OCI-LY7 (cell line): ENCODE measurements around the gene MYO1C. TPM values are rescaled to one million over a fixed set of nuclear protein-coding genes. Genes with fewer than 3 reads are reported as not detected.

Experiments used
- BruUV-seq: library from RNA; stranded (reverse); fragments of 400-500 nt; replicated peaks from 2 replicates; lab custom pipeline; 2021; lab: Mats Ljungman, UMichigan
- CTCF ChIA-PET: fragments of 300-600 bp; sonication (Branson Sonifier 250); formaldehyde crosslinking; loops from one replicate; lab custom pipeline; 2022; ENCODE audit warnings: antibody characterized with exemption; ENCODE audit not compliant: unreplicated experiment; lab: Charles Lee
- POLR2A ChIA-PET: fragments of 300-600 bp; sonication (Branson Sonifier 250); formaldehyde crosslinking; loops from one replicate; lab custom pipeline; 2022; ENCODE audit warnings: antibody characterized with exemption; lab: Charles Lee
- DNase-seq: peaks from one replicate; pipeline ENCODE4 v3.0.0-alpha.2; 2015; ENCODE audit warnings: low spot score
- H2AFZ ChIP-seq: fragments of 200-600 bp; sonication (generic), shearing (Covaris generic); 2 replicates; pipeline ENCODE4 v1.6.1; 2014; ENCODE audit warnings: mild to moderate bottlenecking, antibody characterized with exemption, low read length, moderate library complexity
- H3K27ac ChIP-seq: fragments of 200-600 bp; sonication (generic); 2 replicates; pipeline ENCODE4 v1.5.1; 2014; ENCODE audit warnings: mixed run types, low read depth, mild to moderate bottlenecking, moderate library complexity, low read length, inconsistent platforms; ENCODE audit not compliant: poor library complexity, severe bottlenecking
- H3K36me3 ChIP-seq: fragments of 200-600 bp; sonication (generic); 2 replicates; pipeline ENCODE4 v1.6.1; 2014; ENCODE audit warnings: mild to moderate bottlenecking, antibody characterized with exemption, low read length, moderate library complexity, mixed read lengths; ENCODE audit not compliant: insufficient read depth
- H3K4me1 ChIP-seq: fragments of 200-600 bp; sonication (generic); 2 replicates; pipeline ENCODE4 v1.5.1; 2014; ENCODE audit warnings: mild to moderate bottlenecking, low read length; ENCODE audit not compliant: insufficient read depth, poor library complexity, severe bottlenecking
- H3K4me2 ChIP-seq: fragments of 200-600 bp; sonication (generic); 2 replicates; pipeline ENCODE4 v1.6.1; 2014; ENCODE audit warnings: mild to moderate bottlenecking, low read length
- H3K4me3 ChIP-seq: fragments of 200-600 bp; sonication (generic); 2 replicates; pipeline ENCODE4 v1.5.1; 2014; ENCODE audit warnings: mild to moderate bottlenecking, low read depth, low read length; ENCODE audit not compliant: poor library complexity, severe bottlenecking
- H3K79me2 ChIP-seq: fragments of 200-600 bp; sonication (generic); 2 replicates; pipeline ENCODE4 v1.6.1; 2016; ENCODE audit warnings: low read depth, mild to moderate bottlenecking, low read length, moderate library complexity, mixed read lengths; ENCODE audit not compliant: insufficient read depth
- H3K9me2 ChIP-seq: fragments of 200-600 bp; sonication (generic); 2 replicates; pipeline ENCODE4 v1.6.1; 2016; ENCODE audit warnings: mild to moderate bottlenecking, low read length, mixed read lengths; ENCODE audit not compliant: insufficient read depth
- H3K9me3 ChIP-seq: fragments of 200-600 bp; sonication (generic); 2 replicates; pipeline ENCODE4 v1.6.1; 2014; ENCODE audit warnings: mild to moderate bottlenecking, mixed run types, low read length, mixed read lengths
- H4K20me1 ChIP-seq: fragments of 200-600 bp; sonication (generic); 2 replicates; pipeline ENCODE4 v1.6.1; 2014; ENCODE audit warnings: mild to moderate bottlenecking, antibody characterized with exemption, low read length, moderate library complexity, mixed read lengths; ENCODE audit not compliant: insufficient read depth
- CTCF ChIP-seq: fragments of 200-600 bp; sonication (generic); conservative IDR thresholded peaks from 2 replicates; pipeline ENCODE4 v1.5.1; 2014; ENCODE audit warnings: mild to moderate bottlenecking, antibody characterized with exemption, low read length, moderate library complexity, mixed read lengths
- EZH2phosphoT487 ChIP-seq: fragments of 200-600 bp; sonication (generic); IDR thresholded peaks from 2 replicates; pipeline ENCODE4 v1.6.1; 2018; ENCODE audit warnings: low read depth, borderline replicate concordance, mild to moderate bottlenecking, mixed run types, antibody characterized with exemption, low read length, moderate library complexity, mixed read lengths
- intact Hi-C: fragments of 100-400 bp; cut with micrococcal nuclease; formaldehyde crosslinking; loops from one replicate; pipeline ENCODE4 v1.10.0; 2022; ENCODE audit not compliant: unreplicated experiment
- total RNA-seq, 2 experiments: library from RNA; depleted of rRNA in 1 of 2; stranded (reverse); fragments of >200 nt in 1 of 2; shearing (Covaris generic) in 1 of 2; gene quantifications; 2 replicates each; pipeline ENCODE4 v1.2.3, GENCODE V29; 2014 to 2022

The MYO1C gene
- total RNA-seq, 2 experiments from 2014 or later = 17.2 to 74.4 TPM

- no TSS peak for BruUV-seq
- ChIA-PET CTCF (no interaction called here), POLR2A (no interaction called here)
- H3K9me2 ChIP-seq = no peaks in the 10 kb centered on the region
- no peak overlapping the region for H2AFZ ChIP-seq
- intact Hi-C loops = loop anchor here (1.0 to 2.0 kb wide), 3 partner anchors 21 to 119 kb away; no protein-coding TSS in a partner anchor
- H3K4me2 ChIP-seq = peak overlapping the region; percentile 85; the same call in 1 of the 2 replicates
- TF ChIP-seq EZH2phosphoT487 (no peak), CTCF (no peak)
- no peaks in the 10 kb centered on the region for H3K9me3 ChIP-seq
- no peak overlapping the region for H3K27ac ChIP-seq
- DNase-seq = no peak
- peaks cover 39% of the 10 kb centered on the region for H3K4me1 ChIP-seq
- peaks cover 20% of the 10 kb centered on the region for H3K36me3 ChIP-seq
- no peak overlapping the region for H3K4me3 ChIP-seq
- no peaks in the 10 kb centered on the region for H4K20me1 ChIP-seq
- no peaks in the 10 kb centered on the region for H3K79me2 ChIP-seq
These were observed 8.4 kb downstream of the MYO1C start for GRCh38 chr17:1484060-1484535.

- CTCF ChIA-PET = no interaction called here
These were observed 9.8 kb downstream of the MYO1C start for GRCh38 chr17:1482680-1483079.

More at GRCh38 chr17:1482680-1483079, 9.8 kb downstream of the MYO1C start:
- no peak for DNase-seq
- TF ChIP-seq EZH2phosphoT487 (no peak), CTCF (no peak)
- Histone ChIP-seq H4K20me1 (no peaks in the 10 kb centered on the region), H3K4me1 (peaks cover 30% of the 10 kb centered on the region), H3K36me3 (peaks cover 29% of the 10 kb centered on the region), H3K9me2 (no peaks in the 10 kb centered on the region), H3K79me2 (no peaks in the 10 kb centered on the region), H3K4me3 (no peak overlapping the region), H3K27ac (no peak overlapping the region), H2AFZ (no peak overlapping the region), H3K9me3 (no peaks in the 10 kb centered on the region), H3K4me2 (no peak overlapping the region)
- no TSS peak for BruUV-seq
- intact Hi-C loops = no loop called here
- POLR2A ChIA-PET = no interaction called here
